ENCODE data around the gene RIMKLA. TPM values are rescaled to one million over a fixed set of nuclear protein-coding genes. Genes with fewer than 3 reads are reported as not detected.

The RIMKLA gene
- total RNA-seq, 2 donors from 2014 or later = 14.3 to 30.9 TPM

- no peaks in the 10 kb centered on the region for H3K36me3 ChIP-seq
- no peaks in the 10 kb centered on the region for H3K4me1 ChIP-seq
- no peaks in the 10 kb centered on the region for H3K9me3 ChIP-seq
- no peak overlapping the region for H3K4me3 ChIP-seq
- DNase-seq = no peak
- intact Hi-C loops (cut with DNase I) = no loop called here
- H3K27ac ChIP-seq = no peak overlapping the region
- H3K27me3 ChIP-seq = no peaks in the 10 kb centered on the region
- no peak for TF ChIP-seq CTCF (IDR thresholded peaks at IDR 0.05)
- no peak overlapping the region for H3K9ac ChIP-seq (ENCODE audit: low read depth in 2 of 2, low read length in 2 of 2)
These were observed 9.6 kb upstream of the RIMKLA start for GRCh38 chr1:42370876-42371549.

GRCh38 chr1:42372796-42373195 lies 7.8 kb upstream of the RIMKLA start:
- intact Hi-C loops (cut with DNase I) = no loop called here
- Histone ChIP-seq H3K4me1 (no peaks in the 10 kb centered on the region), H3K4me3 (no peak overlapping the region), H3K9ac (ENCODE audit: low read depth in 2 of 2, low read length in 2 of 2) (no peak overlapping the region), H3K27ac (no peak overlapping the region), H3K27me3 (no peaks in the 10 kb centered on the region), H3K36me3 (no peaks in the 10 kb centered on the region), H3K9me3 (no peaks in the 10 kb centered on the region)
- no peak for TF ChIP-seq CTCF (IDR thresholded peaks at IDR 0.05)
- no peak for DNase-seq

GRCh38 chr1:42379794-42380585 lies 602 bp upstream of the RIMKLA start:
- Histone ChIP-seq H3K36me3 (no peaks in the 10 kb centered on the region), H3K27ac (no peak overlapping the region), H3K27me3 (peaks cover 5% of the 10 kb centered on the region), H3K4me3 (peak overlapping the region; percentile 63), H3K9me3 (no peaks in the 10 kb centered on the region), H3K9ac (ENCODE audit: low read depth in 2 of 2, low read length in 2 of 2) (peak overlapping the region in 1 of 2 donors; percentile 70), H3K4me1 (no peaks in the 10 kb centered on the region)
- intact Hi-C loops (cut with DNase I) = no loop called here
- TF ChIP-seq CTCF (IDR thresholded peaks at IDR 0.05) = no peak
- no peak for DNase-seq

GRCh38 chr1:42381280-42381673 lies 685 bp downstream of the RIMKLA start:
- Histone ChIP-seq H3K9ac (ENCODE audit: low read depth in 2 of 2, low read length in 2 of 2) (peak overlapping the region; percentile 58 to 67), H3K36me3 (no peaks in the 10 kb centered on the region), H3K27me3 (peaks cover 5% of the 10 kb centered on the region), H3K27ac (no peak overlapping the region), H3K4me1 (no peaks in the 10 kb centered on the region), H3K9me3 (no peaks in the 10 kb centered on the region), H3K4me3 (peak overlapping the region; percentile 63)
- DNase-seq = no peak
- intact Hi-C loops (cut with DNase I) = no loop called here
- no peak for TF ChIP-seq CTCF (IDR thresholded peaks at IDR 0.05)

GRCh38 chr1:42385283-42385682 lies 4.7 kb downstream of the RIMKLA start:
- TF ChIP-seq CTCF (IDR thresholded peaks at IDR 0.05) = no peak
- no peak for DNase-seq
- Histone ChIP-seq H3K36me3 (no peaks in the 10 kb centered on the region), H3K4me1 (no peaks in the 10 kb centered on the region), H3K9ac (ENCODE audit: low read depth in 2 of 2, low read length in 2 of 2) (no peak overlapping the region), H3K27me3 (peaks cover 5% of the 10 kb centered on the region), H3K9me3 (no peaks in the 10 kb centered on the region), H3K27ac (no peak overlapping the region), H3K4me3 (no peak overlapping the region)
- intact Hi-C loops (cut with DNase I) = no loop called here
